H1 (cell line): ENCODE data around the gene ERV3-1. TPM values are rescaled to one million over a fixed set of nuclear protein-coding genes. Genes with fewer than 3 reads are reported as not detected.
"Not testable (repeated sequence)": the region's sequence is repeated elsewhere in the genome, so short reads cannot be mapped to it uniquely, and the experiment has no call there.

ENCODE experiments used
- CTCF ChIA-PET: fragments of 300-600 bp; sonication (Branson Sonifier 250); formaldehyde crosslinking; loops from one replicate; lab custom pipeline; 2021; ENCODE audit not compliant: partially characterized antibody; lab: Charles Lee
- POLR2A ChIA-PET: fragments of 300-600 bp; sonication (Branson Sonifier 250); formaldehyde crosslinking; loops from one replicate; lab custom pipeline; 2021; ENCODE audit warnings: inconsistent platforms; ENCODE audit not compliant: partially characterized antibody; lab: Charles Lee
- DNase-seq, 2 experiments: peaks; one replicate each; pipeline versions ENCODE4 v3.0.0 to v3.0.0-alpha.2; 2010 to 2022; ENCODE audit warnings: low spot score in 2 of 2, low read depth in 1 of 2, mixed read lengths in 1 of 2
- FAIRE-seq: peaks from 2 replicates; lab custom pipeline; 2011; peaks lifted over from hg19 to GRCh38; lab: Jason Lieb, UNC
- H2AFZ ChIP-seq: 2 replicates; pipeline ENCODE4 v1.8.1; 2012; ENCODE audit warnings: low read length, inconsistent platforms
- H2AK5ac ChIP-seq: 2 replicates; pipeline ENCODE4 v1.6.1; 2013; ENCODE audit warnings: low read depth, low read length
- H2BK120ac ChIP-seq: replicated peaks from 2 replicates; pipeline ENCODE3; 2013; ENCODE audit warnings: low read depth, low read length, inconsistent platforms
- H2BK12ac ChIP-seq: 2 replicates; pipeline ENCODE4 v1.6.1; 2013; ENCODE audit warnings: low read depth, low read length
- H2BK15ac ChIP-seq: 2 replicates; pipeline ENCODE4 v1.6.1; 2013; ENCODE audit warnings: low read length
- H2BK20ac ChIP-seq: 2 replicates; pipeline ENCODE4 v1.6.1; 2013; ENCODE audit warnings: low read length
- H2BK5ac ChIP-seq: 2 replicates; pipeline ENCODE4 v1.6.1; 2013; ENCODE audit warnings: low read depth, low read length
- H3K14ac ChIP-seq: 2 replicates; pipeline ENCODE4 v1.6.1; 2013; ENCODE audit warnings: inconsistent platforms; ENCODE audit not compliant: insufficient read length
- H3K18ac ChIP-seq: 2 replicates; pipeline ENCODE4 v1.6.1; 2013; ENCODE audit warnings: low read length; ENCODE audit errors: extremely low read depth
- H3K23ac ChIP-seq: 2 replicates; pipeline ENCODE4 v1.6.1; 2013; ENCODE audit warnings: inconsistent platforms; ENCODE audit not compliant: insufficient read length
- H3K23me2 ChIP-seq: 2 replicates; pipeline ENCODE4 v1.6.1; 2013; ENCODE audit warnings: low read depth, low read length
- H3K27ac ChIP-seq: 2 replicates; pipeline ENCODE4 v1.6.1; 2011; ENCODE audit warnings: low read depth, low read length, inconsistent platforms
- H3K27me3 ChIP-seq, 4 experiments: replicated peaks in 1 of 4; 1 replicate in 1 of 4; 2 replicates in 3 of 4; pipeline versions ENCODE4 v1.6.1 to v1.8.1; 2011 to 2013; ENCODE audit warnings: low read length in 3 of 4, mild to moderate bottlenecking in 3 of 4, inconsistent platforms in 2 of 4, mixed read lengths in 2 of 4, moderate library complexity in 1 of 4; ENCODE audit not compliant: control insufficient read depth in 3 of 4, insufficient read depth in 3 of 4; ENCODE audit errors: extremely low read depth in 1 of 4
- H3K36me3 ChIP-seq, 4 experiments: 2 replicates each; pipeline versions ENCODE4 v1.6.1 to v1.8.1; 2011 to 2013; ENCODE audit warnings: mild to moderate bottlenecking in 4 of 4, low read length in 3 of 4, moderate library complexity in 2 of 4, control low read depth in 1 of 4, inconsistent platforms in 1 of 4; ENCODE audit not compliant: insufficient read depth in 4 of 4, control insufficient read depth in 2 of 4
- H3K4ac ChIP-seq: replicated peaks from 2 replicates; pipeline ENCODE3; 2013; ENCODE audit warnings: low read length, low read depth, mixed read lengths, inconsistent platforms; ENCODE audit not compliant: insufficient read length
- H3K4me1 ChIP-seq, 4 experiments: replicated peaks in 1 of 4; 1 replicate in 1 of 4; 2 replicates in 3 of 4; pipeline versions ENCODE4 v1.6.1 to v1.8.1; 2011 to 2013; ENCODE audit warnings: low read length in 3 of 4, inconsistent platforms in 2 of 4, mixed read lengths in 1 of 4; ENCODE audit not compliant: insufficient read depth in 4 of 4, control insufficient read depth in 3 of 4
- H3K4me2 ChIP-seq, 2 experiments: 2 replicates each; pipeline versions ENCODE4 v1.6.1 to v1.8.1; 2011 to 2013; ENCODE audit warnings: low read depth in 2 of 2, low read length in 2 of 2, control low read depth in 1 of 2, inconsistent platforms in 1 of 2, mild to moderate bottlenecking in 1 of 2; ENCODE audit not compliant: insufficient read depth in 1 of 2
- H3K4me3 ChIP-seq, 4 experiments: fragments of 200-600, 300-600 bp in 1 of 4; sonication (generic), shearing (Covaris generic), sonication (Bioruptor Twin) in 1 of 4; 2 replicates each; pipeline versions ENCODE4 v1.5.1 to v1.8.1; 2011 to 2016; ENCODE audit warnings: low read length in 4 of 4, low read depth in 3 of 4, control low read depth in 2 of 4, inconsistent platforms in 2 of 4, mild to moderate bottlenecking in 2 of 4, mixed read lengths in 1 of 4, moderate library complexity in 1 of 4; ENCODE audit not compliant: insufficient read depth in 2 of 4; ENCODE audit errors: extremely low read depth in 1 of 4
- H3K56ac ChIP-seq: replicated peaks from 2 replicates; pipeline ENCODE3; 2013; ENCODE audit warnings: low read depth, mild to moderate bottlenecking, mixed read lengths, low read length, inconsistent platforms; ENCODE audit not compliant: insufficient read length
- H3K79me1 ChIP-seq: 2 replicates; pipeline ENCODE4 v1.6.1; 2013; ENCODE audit warnings: low read depth, low read length, control low read depth
- H3K79me2 ChIP-seq, 2 experiments: 2 replicates each; pipeline versions ENCODE4 v1.6.1 to v1.8.1; 2012 to 2013; ENCODE audit warnings: low read length in 2 of 2, mild to moderate bottlenecking in 2 of 2, inconsistent platforms in 1 of 2; ENCODE audit not compliant: insufficient read depth in 2 of 2, control insufficient read depth in 1 of 2
- H3K9ac ChIP-seq, 4 experiments: replicated peaks in 1 of 4; 1 replicate in 1 of 4; 2 replicates in 3 of 4; pipeline versions ENCODE4 v1.6.1 to v1.8.1; 2011 to 2013; ENCODE audit warnings: low read depth in 3 of 4, low read length in 3 of 4, control low read depth in 2 of 4, mild to moderate bottlenecking in 2 of 4, moderate library complexity in 2 of 4, inconsistent platforms in 1 of 4; ENCODE audit errors: extremely low read depth in 1 of 4
- H3K9me3 ChIP-seq, 2 experiments: 2 replicates each; pipeline versions ENCODE4 v1.6.1 to v1.8.1; 2012 to 2013; ENCODE audit warnings: mild to moderate bottlenecking in 2 of 2, moderate library complexity in 2 of 2, control low read depth in 1 of 2, inconsistent platforms in 1 of 2, low read depth in 1 of 2, low read length in 1 of 2, mixed read lengths in 1 of 2; ENCODE audit not compliant: insufficient read depth in 2 of 2
- H4K20me1 ChIP-seq, 2 experiments: replicated peaks in 1 of 2; 2 replicates each; pipeline versions ENCODE3 to v1.8.1; 2011 to 2013; ENCODE audit warnings: inconsistent platforms in 2 of 2, low read length in 2 of 2, mild to moderate bottlenecking in 1 of 2; ENCODE audit not compliant: insufficient read depth in 2 of 2, control insufficient read depth in 1 of 2
- H4K5ac ChIP-seq: 2 replicates; pipeline ENCODE4 v1.6.1; 2013; ENCODE audit warnings: low read length, low read depth, mixed read lengths, inconsistent platforms; ENCODE audit not compliant: insufficient read length
- H4K8ac ChIP-seq: 2 replicates; pipeline ENCODE4 v1.8.0; 2013; ENCODE audit warnings: mild to moderate bottlenecking, moderate library complexity, low read length, inconsistent platforms; ENCODE audit not compliant: insufficient read depth; ENCODE audit errors: extremely low read depth
- H4K91ac ChIP-seq: replicated peaks from 2 replicates; pipeline ENCODE3; 2013; ENCODE audit warnings: low read length, mixed read lengths, inconsistent platforms; ENCODE audit not compliant: insufficient read length
- WGBS, 2 experiments: shearing (Covaris generic) in 1 of 2; methylation state at CpG; one replicate each; pipeline versions ENCODE4 v1.1.6 to v1.1.7; 2013 to 2015; ENCODE audit warnings: low lambda C conversion rate in 2 of 2, mixed read lengths in 2 of 2, inconsistent platforms in 1 of 2, low coverage in 1 of 2, missing lambda C conversion rate in 1 of 2; ENCODE audit not compliant: insufficient replicate concordance in 2 of 2, insufficient coverage in 1 of 2, insufficient read length in 1 of 2; ENCODE audit errors: extremely low coverage in 1 of 2, missing lambda C conversion rate in 1 of 2; 5-methylcytosine and 5-hydroxymethylcytosine counted together
- polyA plus RNA-seq, 7 experiments: library from polyadenylated mRNA; depleted of rRNA in 3 of 7; stranded (reverse) in 5 of 7; unstranded in 2 of 7; fragments of >200 nt in 5 of 7; fragments of 200-250 nt in 2 of 7; gene quantifications; 1 replicate in 5 of 7; 2 replicates in 1 of 7; 4 replicates in 1 of 7; pipeline versions ENCODE4 v1.2.1 to v1.2.3, GENCODE V29; 2011 to 2013; ENCODE audit warnings: missing spikeins in 2 of 7, mixed read lengths in 2 of 7
- total RNA-seq: library from RNA; stranded (reverse); fragmentation: NEBNext Ultra II Directional; extraction: Animal tissue kit (Norgen Biotek cat#: 25700); gene quantifications from 2 replicates; pipeline ENCODE4 v1.2.1, GENCODE V29; 2021

Gene ERV3-1
- total and polyA plus RNA-seq, 2 of the 8 experiments (the other 6 are each of a cell fraction or from before 2014, with no cell fraction given): 9.5 to 9.7 TPM

DNA sequence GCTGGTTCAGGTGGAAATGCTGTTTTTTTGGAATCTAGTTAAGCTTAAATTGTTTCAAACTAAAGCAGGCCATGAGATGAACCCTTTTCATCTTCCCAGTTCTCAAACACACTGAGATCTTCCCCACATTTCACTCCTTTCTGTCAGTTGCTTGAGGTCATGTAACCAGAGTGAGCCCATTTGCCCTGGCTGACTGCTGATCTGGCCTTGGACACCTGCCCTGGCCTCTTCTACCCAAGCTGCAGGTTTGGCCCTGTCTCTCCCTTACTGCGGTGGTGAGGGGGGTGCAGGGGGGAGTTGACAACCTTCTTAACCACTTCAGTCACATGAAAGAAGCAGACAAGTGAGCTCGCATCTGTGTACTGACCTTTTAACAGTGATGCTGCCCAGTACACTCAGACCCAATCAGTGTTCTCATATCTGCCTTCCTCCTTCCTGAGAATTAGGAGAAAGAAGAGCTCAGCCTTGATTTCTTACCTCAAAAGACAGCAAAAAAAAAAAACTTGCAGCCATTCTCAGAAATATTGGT, 48.0 kb upstream of the ERV3-1 start:
- H3K4me1 ChIP-seq, H4K5ac ChIP-seq, H2BK5ac ChIP-seq, H2BK12ac ChIP-seq, H2BK120ac ChIP-seq, H3K27me3 ChIP-seq, H3K9me3 ChIP-seq, H3K23me2 ChIP-seq, H4K91ac ChIP-seq, DNase-seq, H3K18ac ChIP-seq, H4K20me1 ChIP-seq, H3K4me2 ChIP-seq, FAIRE-seq, H3K23ac ChIP-seq, H3K14ac ChIP-seq, H4K8ac ChIP-seq, H2AFZ ChIP-seq, H3K79me2 ChIP-seq, H3K4me3 ChIP-seq, H3K79me1 ChIP-seq, H3K4ac ChIP-seq, H2BK20ac ChIP-seq, H2AK5ac ChIP-seq, H3K36me3 ChIP-seq, H2BK15ac ChIP-seq, H3K56ac ChIP-seq, H3K9ac ChIP-seq, H3K27ac ChIP-seq, POLR2A ChIA-PET: not testable (repeated sequence)
- 72% methylated on average over 2 of the region's 2 CpGs; no CpG with 5 or more reads in 1 of the 2 experiments for WGBS, 2 experiments
- CTCF ChIA-PET: interaction anchor here (1.0 kb wide), 1 partner anchor 12 kb away, joined by 4 read pairs; no protein-coding TSS in a partner anchor

DNA sequence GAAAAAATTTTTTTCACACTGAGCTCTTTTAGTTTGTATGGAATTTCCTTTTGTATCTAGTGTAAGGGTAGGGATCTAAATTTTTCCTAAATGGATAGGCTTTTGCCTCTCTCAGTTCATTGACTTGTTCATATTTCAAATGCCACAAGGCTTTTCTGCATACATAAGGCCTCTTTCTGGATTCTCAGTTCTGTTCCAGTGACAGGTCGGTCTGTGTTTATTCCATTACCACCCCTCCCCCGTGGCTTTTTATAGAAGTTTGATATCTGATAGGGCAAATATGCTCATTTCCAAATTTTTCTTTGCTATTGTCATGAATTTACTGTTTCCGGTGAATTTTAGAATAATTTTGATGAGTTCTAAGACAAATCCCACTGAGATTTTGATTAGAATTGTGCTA, 45.2 kb upstream of the ERV3-1 start:
- H2BK20ac ChIP-seq, DNase-seq, H4K91ac ChIP-seq, H3K18ac ChIP-seq, H3K9ac ChIP-seq, FAIRE-seq, H2BK5ac ChIP-seq, H4K5ac ChIP-seq, H2BK120ac ChIP-seq, POLR2A ChIA-PET, H2BK12ac ChIP-seq, H3K23me2 ChIP-seq, H3K56ac ChIP-seq, H3K4me2 ChIP-seq, H2AK5ac ChIP-seq, H3K79me1 ChIP-seq, H2AFZ ChIP-seq, H3K4me1 ChIP-seq, H3K14ac ChIP-seq, H3K79me2 ChIP-seq, H3K27ac ChIP-seq, CTCF ChIA-PET, H4K8ac ChIP-seq, H3K4ac ChIP-seq, H3K36me3 ChIP-seq, H3K4me3 ChIP-seq, H3K9me3 ChIP-seq, H3K27me3 ChIP-seq, H3K23ac ChIP-seq, H4K20me1 ChIP-seq, H2BK15ac ChIP-seq: not testable (repeated sequence)
- WGBS, 2 experiments: 67% methylated on average over 1 of the region's 3 CpGs; no CpG with 5 or more reads in 1 of the 2 experiments
